Peyer's patch (tissue), 4 donors: ENCODE results near the gene STK32B.

Experiments
- CTCF ChIP-seq, 6 experiments: fragments of 450-650 bp in 4 of 6; fragments of 200-600 bp in 2 of 6; sonication (generic) in 1 of 6; IDR thresholded peaks; one replicate each; pipeline ENCODE4 v1.5.1; 2017 to 2019; ENCODE audit warnings: antibody characterized with exemption in 6 of 6, mild to moderate bottlenecking in 3 of 6, moderate library complexity in 1 of 6
- POLR2A ChIP-seq, 2 donors: fragments of 450-650 bp; IDR thresholded peaks; one replicate each; pipeline ENCODE4 v1.5.1; 2017; ENCODE audit warnings: antibody characterized with exemption in 2 of 2, mild to moderate bottlenecking in 2 of 2, moderate library complexity in 2 of 2

DNA sequence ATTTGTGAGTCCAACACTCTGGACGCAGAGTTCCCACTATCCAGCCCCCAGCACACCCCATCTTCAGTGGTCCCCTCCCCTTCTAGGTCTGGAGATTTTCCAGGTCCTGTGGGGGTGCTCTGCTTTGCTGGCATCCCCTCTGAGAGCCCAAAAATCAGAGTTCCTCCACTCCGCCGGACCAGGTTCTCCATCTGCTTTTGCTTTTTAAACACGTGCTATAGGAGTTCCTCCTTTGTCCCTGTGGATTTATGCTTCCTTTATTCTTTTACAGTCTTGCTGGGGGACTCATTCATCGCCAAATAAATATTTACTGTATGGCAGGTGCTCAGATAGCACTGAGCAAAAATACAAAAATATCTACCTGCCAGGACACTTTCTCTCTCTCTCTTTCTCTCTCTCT is 324.7 kb downstream of the STK32B start:
- TF ChIP-seq CTCF (IDR thresholded peaks at IDR 0.05) (no peak), POLR2A (IDR thresholded peaks at IDR 0.05) (no peak)
